Sigmoid colon (tissue), 7 donors: ENCODE results near the gene CYSLTR2. TPM values are rescaled to one million over a fixed set of nuclear protein-coding genes. Genes with fewer than 3 reads are reported as not detected.

Source experiments
- DNase-seq: peaks from one replicate; pipeline ENCODE4 v3.0.0-alpha.2; 2019
- H3K27ac ChIP-seq, 4 donors: fragments of 200-600 bp; sonication (generic); one replicate each; pipeline ENCODE4 v1.5.1; 2016 to 2019; ENCODE audit warnings: mild to moderate bottlenecking in 1 of 4
- H3K27me3 ChIP-seq, 3 donors: fragments of 200-600 bp; sonication (generic); one replicate each; pipeline ENCODE4 v1.5.1; 2019; ENCODE audit warnings: mild to moderate bottlenecking in 1 of 3
- H3K36me3 ChIP-seq, 4 donors: fragments of 200-600 bp; sonication (generic); one replicate each; pipeline ENCODE4 v1.5.1; 2016 to 2019
- H3K4me1 ChIP-seq, 4 donors: fragments of 200-600 bp; sonication (generic); one replicate each; pipeline ENCODE4 v1.5.1; 2017 to 2019
- H3K4me3 ChIP-seq, 4 donors: fragments of 200-600 bp; sonication (generic); one replicate each; pipeline ENCODE4 v1.5.1; 2017 to 2019; ENCODE audit warnings: mild to moderate bottlenecking in 2 of 4, moderate library complexity in 1 of 4
- H3K9me3 ChIP-seq, 4 donors: fragments of 200-600 bp in 3 of 4; sonication (generic) in 3 of 4; one replicate each; pipeline versions ENCODE4 v1.5.1 to v1.6.1; 2013 to 2019
- CTCF ChIP-seq, 4 experiments: fragments of 450-650 bp in 3 of 4; fragments of 200-600 bp in 1 of 4; IDR thresholded peaks; one replicate each; pipeline ENCODE4 v1.5.1; 2016 to 2019; ENCODE audit warnings: antibody characterized with exemption in 4 of 4, mild to moderate bottlenecking in 3 of 4, moderate library complexity in 2 of 4
- EP300 ChIP-seq, 4 donors: sonication (generic); formaldehyde crosslinking; IDR thresholded peaks; one replicate each; pipeline ENCODE4 v1.6.1; 2017; ENCODE audit warnings: antibody characterized with exemption in 4 of 4
- POLR2A ChIP-seq, 2 donors: fragments of 450-650 bp; IDR thresholded peaks; one replicate each; pipeline ENCODE4 v1.6.1; 2016; ENCODE audit warnings: antibody characterized with exemption in 2 of 2, mild to moderate bottlenecking in 2 of 2, moderate library complexity in 2 of 2
- POLR2AphosphoS5 ChIP-seq, 4 donors: sonication (generic); formaldehyde crosslinking; IDR thresholded peaks; one replicate each; pipeline ENCODE4 v1.6.1; 2017; ENCODE audit warnings: antibody characterized with exemption in 4 of 4
- WGBS, 2 donors: extraction: QIAGEN DNeasy Blood & Tissue Kit; methylation state at CpG; one replicate each; pipeline ENCODE4 v1.1.7; 2013; 5-methylcytosine and 5-hydroxymethylcytosine counted together
- intact Hi-C: fragments of 100-400 bp; cut with DNase I; formaldehyde crosslinking; loops from one replicate; pipeline ENCODE4 v1.15.1; 2023
- polyA plus RNA-seq, 3 donors: library from polyadenylated mRNA; stranded (reverse); fragments of 200-250 nt; gene quantifications; one replicate each; pipeline ENCODE4 v1.2.3, GENCODE V29; 2013
- total RNA-seq, 4 donors: library from RNA; depleted of rRNA; stranded (reverse); fragments of >200 nt; gene quantifications; one replicate each; pipeline ENCODE4 v1.1.0, GENCODE V29; 2016
- donor health status: healthy with polysubstance abuse.
- donor health status: Bipolar disorder and iron deficiency.
- donor health status: healthy.

CYSLTR2 gene
- total and polyA plus RNA-seq, 7 donors, result 0.28 to 2.0 (median 0.91) TPM; not detected in 1

DNA sequence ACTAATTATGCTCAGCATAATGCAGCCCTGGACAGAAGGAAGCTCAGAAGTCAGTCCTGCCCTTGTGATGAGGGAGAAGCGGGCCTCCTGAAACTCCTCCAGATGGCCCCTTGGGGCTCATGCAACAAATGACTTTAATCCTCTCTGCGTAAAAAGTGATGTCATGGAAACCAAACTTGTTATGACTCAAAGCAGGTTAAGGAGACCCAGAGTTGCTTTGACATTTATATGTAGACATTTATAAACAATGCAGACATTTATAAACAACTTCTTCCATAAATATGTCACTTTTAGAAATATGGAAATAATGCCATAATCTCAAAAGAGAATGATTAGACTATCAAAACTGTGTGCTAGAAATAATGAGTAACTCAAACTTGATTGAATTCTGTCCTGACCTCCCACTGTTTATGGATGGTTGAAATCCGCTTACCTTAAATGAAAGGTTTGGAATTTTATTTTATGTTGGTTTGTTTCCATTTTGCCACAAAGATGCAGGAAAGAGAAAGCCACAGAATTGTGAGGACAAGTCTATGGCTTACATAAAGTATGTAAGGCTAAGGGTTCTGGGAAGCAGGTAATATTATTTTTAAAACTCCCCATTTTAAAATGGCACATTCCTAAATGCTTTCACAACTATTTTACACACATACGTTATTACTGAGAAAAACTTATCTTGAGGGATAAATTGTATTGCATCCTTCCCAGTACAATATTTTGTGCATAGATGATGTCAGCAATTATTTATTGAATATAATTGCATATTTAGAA is 73.7 kb downstream of the CYSLTR2 start:
- H3K27ac ChIP-seq, result no peak overlapping the region
- H3K4me3 ChIP-seq, result no peak overlapping the region
- H3K36me3 ChIP-seq, result no peaks in the 10 kb centered on the region
- 64 to 80% methylated on average over 4 of the region's 4 CpGs for WGBS, 2 donors
- no peaks in the 10 kb centered on the region for H3K27me3 ChIP-seq
- H3K4me1 ChIP-seq, result peaks cover 0 to 5% (median 0%) of the 10 kb centered on the region in 4 donors
- no peak for DNase-seq
- TF ChIP-seq POLR2A (IDR thresholded peaks at IDR 0.05) (no peak), CTCF (IDR thresholded peaks at IDR 0.05) (no peak), POLR2AphosphoS5 (IDR thresholded peaks at IDR 0.05) (peak in 1 of 4 donors; percentile 34), EP300 (IDR thresholded peaks at IDR 0.05) (peak in 2 of 4 donors; percentile 11 to 29)
- peaks cover 0 to 3% (median 0%) of the 10 kb centered on the region in 4 donors for H3K9me3 ChIP-seq
- intact Hi-C loops, result no loop called here

GRCh38 chr13:48728226-48728625 is 74.5 kb downstream of the CYSLTR2 start:
- 86% methylated on average over 2 of the region's 2 CpGs for WGBS, 2 donors
- DNase-seq, result no peak
- peaks cover 0 to 5% (median 0%) of the 10 kb centered on the region in 4 donors for H3K4me1 ChIP-seq
- H3K4me3 ChIP-seq, result no peak overlapping the region
- intact Hi-C loops, result no loop called here
- no peak for TF ChIP-seq POLR2AphosphoS5 (IDR thresholded peaks at IDR 0.05)
- no peak for TF ChIP-seq EP300 (IDR thresholded peaks at IDR 0.05)
- no peak for TF ChIP-seq CTCF (IDR thresholded peaks at IDR 0.05)
- no peak for TF ChIP-seq POLR2A (IDR thresholded peaks at IDR 0.05)
- H3K36me3 ChIP-seq, result no peaks in the 10 kb centered on the region
- H3K27me3 ChIP-seq, result no peaks in the 10 kb centered on the region
- H3K27ac ChIP-seq, result no peak overlapping the region
- peaks cover 0 to 3% (median 0%) of the 10 kb centered on the region in 4 donors for H3K9me3 ChIP-seq

DNA sequence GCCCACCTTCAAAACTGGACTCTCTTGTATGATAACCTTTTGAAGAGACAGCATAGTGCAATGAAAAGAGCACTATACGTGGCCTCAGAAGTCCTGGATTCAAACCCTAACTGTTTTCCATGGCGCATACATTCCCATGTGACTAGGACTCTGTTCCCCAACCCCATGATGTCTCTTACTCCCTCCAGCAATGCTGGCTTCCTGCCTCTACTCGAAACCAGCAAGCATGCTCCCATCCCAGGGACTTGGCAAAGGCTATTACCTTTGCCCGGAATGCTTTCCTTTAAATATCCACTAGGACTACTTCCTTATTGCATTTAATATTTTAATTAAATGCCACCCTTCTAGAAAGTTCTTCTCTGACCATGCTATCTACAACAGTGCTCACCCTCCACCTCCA is 75.1 kb downstream of the CYSLTR2 start:
- H3K9me3 ChIP-seq, result peaks cover 0 to 3% (median 0%) of the 10 kb centered on the region in 4 donors
- H3K27ac ChIP-seq, result no peak overlapping the region
- no peak for TF ChIP-seq POLR2AphosphoS5 (IDR thresholded peaks at IDR 0.05)
- TF ChIP-seq POLR2A (IDR thresholded peaks at IDR 0.05), result no peak
- no peak for TF ChIP-seq EP300 (IDR thresholded peaks at IDR 0.05)
- TF ChIP-seq CTCF (IDR thresholded peaks at IDR 0.05), result no peak
- DNase-seq, result no peak
- peaks cover 0 to 5% (median 0%) of the 10 kb centered on the region in 4 donors for H3K4me1 ChIP-seq
- H3K27me3 ChIP-seq, result no peaks in the 10 kb centered on the region
- intact Hi-C loops, result no loop called here
- 67 to 82% methylated on average over 4 of the region's 4 CpGs for WGBS, 2 donors
- H3K4me3 ChIP-seq, result no peak overlapping the region
- no peaks in the 10 kb centered on the region for H3K36me3 ChIP-seq

- Histone ChIP-seq H3K27ac (no peak overlapping the region), H3K36me3 (no peaks in the 10 kb centered on the region), H3K4me1 (peaks cover 0 to 5% (median 0%) of the 10 kb centered on the region in 4 donors), H3K27me3 (no peaks in the 10 kb centered on the region), H3K4me3 (no peak overlapping the region), H3K9me3 (peaks cover 0 to 3% (median 0%) of the 10 kb centered on the region in 4 donors)
- DNase-seq, result no peak
- TF ChIP-seq POLR2A (IDR thresholded peaks at IDR 0.05) (no peak), CTCF (IDR thresholded peaks at IDR 0.05) (no peak), POLR2AphosphoS5 (IDR thresholded peaks at IDR 0.05) (no peak), EP300 (IDR thresholded peaks at IDR 0.05) (no peak)
- intact Hi-C loops, result no loop called here
- 41 to 73% methylated on average over 4 of the region's 4 CpGs for WGBS, 2 donors
Measured at GRCh38 chr13:48729856-48730255, 76.1 kb downstream of the CYSLTR2 start.
